ENCODE measurements around the gene SP110.
"Not testable (repeated sequence)": the region's sequence is repeated elsewhere in the genome, so short reads cannot be mapped to it uniquely, and the experiment has no call there.

The SP110 gene

DNA sequence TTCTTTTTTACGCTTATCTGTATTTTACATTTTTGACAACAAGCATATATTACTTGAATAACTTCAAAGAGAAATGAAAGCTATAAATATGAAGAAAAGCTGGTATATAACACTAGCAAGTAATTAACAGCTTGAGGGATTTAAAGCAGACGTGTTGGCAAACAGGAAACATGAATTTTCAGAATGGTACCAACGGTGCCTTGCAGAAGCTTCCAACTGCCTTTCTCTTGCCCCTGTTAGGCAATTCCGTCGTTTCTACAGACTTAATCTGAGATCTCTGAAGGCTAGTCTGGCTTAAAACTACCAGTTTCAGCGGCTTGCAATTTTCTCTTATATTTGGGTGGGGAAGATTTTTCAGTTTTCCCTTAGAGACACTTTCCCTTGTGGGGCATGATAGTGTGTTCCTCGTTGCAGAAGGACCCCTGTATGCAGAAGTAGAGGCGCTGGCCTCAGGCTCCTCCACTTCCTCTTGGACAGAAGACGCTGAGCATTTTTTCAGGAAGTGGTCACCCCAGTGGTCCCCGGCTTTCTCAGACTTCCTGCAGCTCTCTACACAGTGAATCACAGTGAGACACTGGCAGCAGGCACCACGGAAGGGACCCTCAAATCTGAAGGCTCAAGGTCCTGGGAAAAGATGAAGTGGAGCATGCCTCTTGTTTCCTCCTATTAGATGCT is 94.9 kb downstream of the SP110 start:
- DNase-seq (ENCODE audit: low spot score): no peak

DNA sequence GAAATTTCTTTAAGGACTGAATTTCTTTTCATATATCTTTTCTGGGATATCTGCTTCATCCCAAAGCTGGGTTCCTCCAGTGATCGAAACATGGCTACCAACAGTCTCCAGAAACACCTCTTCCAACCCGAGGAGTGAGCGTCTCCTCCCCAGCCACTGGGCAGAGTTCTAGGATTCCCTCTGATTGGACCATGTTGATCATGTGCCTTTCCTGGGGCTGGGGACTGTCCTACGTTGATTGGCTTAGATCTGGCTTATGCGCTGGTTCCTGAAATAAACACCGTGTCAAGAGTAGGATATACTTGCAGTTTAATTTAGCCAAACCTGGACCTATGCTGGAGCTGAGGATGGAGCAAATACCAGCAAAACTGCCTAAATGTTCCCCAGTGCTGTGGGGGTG is 95.5 kb downstream of the SP110 start:
- DNase-seq (ENCODE audit: low spot score): no peak

DNA sequence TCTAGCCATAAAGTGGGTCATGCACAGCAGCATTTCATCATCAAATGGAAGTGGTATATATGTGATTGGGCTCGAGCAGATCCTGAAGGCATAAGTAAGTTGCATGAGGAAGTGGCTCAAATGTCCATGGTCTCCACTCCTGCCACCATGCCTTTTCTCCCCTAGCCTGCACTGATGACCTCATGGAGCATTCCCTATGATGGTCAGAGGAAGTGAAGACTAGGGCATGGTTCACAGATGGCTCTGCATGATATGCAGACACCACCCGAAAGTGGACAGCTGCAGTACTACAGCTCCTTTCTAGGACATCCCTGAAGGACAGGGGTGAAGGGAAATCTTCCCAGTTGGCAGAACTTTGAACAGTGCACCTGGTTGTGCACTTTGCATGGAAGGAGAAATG is 99.4 kb downstream of the SP110 start:
- not testable (repeated sequence) for DNase-seq (ENCODE audit: low spot score)

DNA sequence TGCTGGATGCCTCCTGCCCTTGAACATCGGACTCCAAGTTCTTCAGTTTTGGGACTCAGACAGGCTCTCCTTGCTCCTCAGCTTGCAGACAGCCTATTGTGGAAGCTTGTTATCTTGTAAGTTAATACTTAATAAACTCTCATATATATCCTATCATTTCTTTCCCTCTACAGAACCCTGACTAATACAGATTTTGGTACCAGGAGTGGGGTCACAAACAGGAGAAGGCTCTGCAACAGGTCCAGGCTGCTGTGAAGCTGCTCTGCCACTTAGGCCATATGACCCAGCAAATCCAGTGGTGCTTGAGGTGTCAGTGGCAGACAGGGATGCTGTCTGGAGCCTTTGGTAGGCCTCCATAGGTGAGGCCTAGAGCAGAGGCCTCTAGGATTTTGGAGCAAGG is 100.0 kb downstream of the SP110 start:
- DNase-seq (ENCODE audit: low spot score): not testable (repeated sequence)
